NB4 (cell line): Measurements from ENCODE around the gene TMED4.

Experiments
- CTCF ChIP-seq: IDR thresholded peaks from one replicate; pipeline ENCODE4 v1.5.1; 2012; ENCODE audit warnings: low read depth, low read length
- POLR2A ChIP-seq: IDR thresholded peaks from 2 replicates; pipeline ENCODE4 v1.6.1; 2011; ENCODE audit warnings: mild to moderate bottlenecking; ENCODE audit not compliant: insufficient read length; ENCODE audit errors: extremely low read depth

GRCh38 chr7:44539669-44540506 lies 42.1 kb downstream of the TMED4 start:
- TF ChIP-seq CTCF = no peak
- TF ChIP-seq POLR2A = no peak
